AG10803 (cell line): ENCODE data around the gene DNAJB8.

Source experiments
- DNase-seq: peaks from one replicate; pipeline ENCODE4 v3.0.0; 2010; ENCODE audit warnings: low read depth
- H3K4me3 ChIP-seq: 2 replicates; pipeline ENCODE4 v1.5.1; 2011; ENCODE audit warnings: mild to moderate bottlenecking, low read length, control low read depth
- CTCF ChIP-seq: conservative IDR thresholded peaks from 2 replicates; pipeline ENCODE4 v1.5.1; 2011; ENCODE audit warnings: mild to moderate bottlenecking, low read length, control low read depth, inconsistent platforms

The DNAJB8 gene

GRCh38 chr3:128463771-128464170 is 2.9 kb downstream of the DNAJB8 start:
- no peak for DNase-seq
- H3K4me3 ChIP-seq: no peak overlapping the region
- no peak for TF ChIP-seq CTCF

- DNase-seq: no peak
- TF ChIP-seq CTCF: no peak
- no peak overlapping the region for H3K4me3 ChIP-seq
Measured at GRCh38 chr3:128463354-128463753, 3.3 kb downstream of the DNAJB8 start.

GRCh38 chr3:128462931-128463330 is 3.8 kb downstream of the DNAJB8 start:
- TF ChIP-seq CTCF: no peak
- no peak for DNase-seq
- no peak overlapping the region for H3K4me3 ChIP-seq

GRCh38 chr3:128462341-128462910 is 4.3 kb downstream of the DNAJB8 start:
- DNase-seq: no peak
- no peak overlapping the region for H3K4me3 ChIP-seq
- no peak for TF ChIP-seq CTCF

- no peak for TF ChIP-seq CTCF
- no peak overlapping the region for H3K4me3 ChIP-seq
- DNase-seq: no peak
Measured at GRCh38 chr3:128461731-128462130, 5.0 kb downstream of the DNAJB8 start.

- H3K4me3 ChIP-seq: no peak overlapping the region
Measured at GRCh38 chr3:128459461-128459820, 7.2 kb downstream of the DNAJB8 start.

More at GRCh38 chr3:128459461-128459820, 7.2 kb downstream of the DNAJB8 start:
- no peak for DNase-seq
- TF ChIP-seq CTCF: no peak
